NCI-H345 (cell line): ENCODE measurements around the gene MOV10.

ENCODE experiments used
- DNase-seq: peaks from one replicate; lab custom pipeline; 2025; lab: John Stamatoyannopoulos, UW

The MOV10 gene

DNA sequence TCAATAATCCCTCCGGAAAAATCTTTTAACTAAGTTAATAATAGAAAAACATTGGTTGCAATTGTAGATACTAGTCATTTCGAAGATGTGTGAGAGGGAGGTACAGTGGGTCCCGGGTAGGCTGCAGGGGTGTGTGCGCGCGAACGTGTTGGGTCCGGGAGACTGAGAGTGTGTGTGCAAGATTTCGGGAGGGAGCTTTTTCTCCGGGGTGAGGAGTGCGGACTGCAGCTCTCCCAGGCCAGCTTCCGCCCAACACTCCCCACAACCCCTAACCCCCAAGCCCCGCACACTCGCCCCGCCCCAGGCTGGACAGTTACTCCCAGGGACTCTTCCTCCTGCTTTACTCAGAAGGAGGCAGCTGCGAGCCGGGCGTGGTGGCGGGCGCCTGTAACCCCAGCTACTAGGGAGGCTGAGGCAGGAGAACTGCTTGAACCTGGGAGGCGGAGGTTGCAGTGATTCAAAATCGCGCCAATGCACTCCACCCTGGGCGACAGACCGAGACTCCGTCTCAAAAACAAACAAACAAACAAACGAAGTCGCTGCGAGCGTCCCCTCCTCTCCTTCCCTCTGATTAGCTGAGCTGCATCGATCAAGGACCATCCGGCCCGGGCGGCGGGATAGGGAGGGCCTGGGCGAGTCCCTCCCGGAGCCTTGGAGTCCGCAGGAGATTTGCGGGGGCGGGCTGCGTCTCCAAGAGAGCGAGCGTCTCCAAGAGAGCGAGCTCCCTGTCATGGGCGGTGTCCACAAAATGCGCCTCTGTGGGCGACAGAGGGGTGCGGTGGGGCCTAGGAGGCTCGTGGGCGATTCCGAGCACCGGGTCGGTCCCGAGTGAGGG lies 68.9 kb downstream of the MOV10 start:
- no peak for DNase-seq

DNA sequence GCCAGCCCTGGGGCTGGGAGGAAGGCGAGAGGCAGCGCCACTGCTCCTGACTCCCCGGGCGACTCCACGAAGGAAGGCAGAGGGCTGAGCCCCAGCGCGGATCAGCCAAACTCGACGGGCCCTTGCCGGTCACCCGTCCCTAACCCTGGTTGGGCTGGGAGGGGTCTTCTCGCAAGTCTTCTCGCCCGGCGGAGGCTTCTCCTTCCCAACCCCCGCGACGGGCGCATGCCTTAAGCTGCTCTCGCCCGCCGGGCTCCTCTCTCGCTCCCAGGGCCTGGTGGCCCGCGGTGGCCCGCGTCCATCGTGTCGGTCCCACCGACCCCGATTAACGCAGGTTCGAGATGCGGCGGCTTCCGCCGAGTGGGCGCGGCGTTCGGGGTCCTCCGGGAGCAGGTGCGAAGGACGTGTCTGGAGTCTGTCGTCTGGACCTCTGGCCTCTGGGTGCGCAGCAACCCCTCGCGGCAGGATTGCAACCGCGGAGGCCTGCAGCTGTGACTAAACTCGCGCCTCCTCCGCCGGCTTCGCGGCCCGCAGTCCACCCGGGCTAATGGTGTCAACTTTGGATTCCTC lies 69.6 kb downstream of the MOV10 start:
- no peak for DNase-seq

DNA sequence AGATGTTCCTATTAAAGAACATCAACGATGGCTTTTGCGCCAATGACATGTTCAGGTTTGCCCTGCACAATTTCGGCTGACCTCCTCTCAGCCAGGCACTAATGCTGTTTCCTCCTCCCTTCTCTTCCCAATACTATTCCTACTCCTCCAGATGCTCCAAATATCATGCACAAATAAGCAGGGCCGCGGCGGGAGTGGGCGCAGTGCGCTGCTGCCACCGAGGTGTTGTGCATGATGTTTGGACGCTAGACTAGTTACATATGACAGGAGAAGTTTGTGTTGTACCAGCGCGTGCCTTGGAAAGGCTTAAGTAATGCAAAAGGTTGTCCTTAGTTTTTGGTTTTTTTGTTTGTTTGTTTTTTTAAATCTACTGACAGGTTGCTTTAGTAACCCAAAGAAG lies 73.9 kb downstream of the MOV10 start:
- DNase-seq = no peak
